Left lung (tissue), 10 donors: Measurements from ENCODE around the gene ASB11. TPM values are rescaled to one million over a fixed set of nuclear protein-coding genes. Genes with fewer than 3 reads are reported as not detected.
"Not testable (repeated sequence)": the region's sequence is repeated elsewhere in the genome, so short reads cannot be mapped to it uniquely, and the experiment has no call there.

Experiments used
- ATAC-seq: fragments of 200-7000 bp; cut with Tn5 transposase; one replicate; pipeline ENCODE4 v1.9.1; 2020; ENCODE audit warnings: moderate library complexity
- DNase-seq, 4 donors: peaks; one replicate each; pipeline ENCODE4 v3.0.0-alpha.2; 2013 to 2020
- H3K27ac ChIP-seq, 2 donors: fragments of 200-600 bp; sonication (generic) in 1 of 2; one replicate each; pipeline versions ENCODE4 v1.5.0 to v1.8.0; 2020 to 2021
- H3K27me3 ChIP-seq, 2 donors: fragments of 200-600 bp; sonication (generic) in 1 of 2; one replicate each; pipeline versions ENCODE4 v1.5.0 to v1.8.0; 2020 to 2021
- H3K36me3 ChIP-seq, 2 donors: fragments of 200-600 bp; sonication (generic) in 1 of 2; one replicate each; pipeline versions ENCODE4 v1.5.0 to v1.8.0; 2020 to 2021
- H3K4me1 ChIP-seq, 2 donors: fragments of 200-600 bp; one replicate each; pipeline ENCODE4 v1.8.0; 2021
- H3K4me3 ChIP-seq, 2 donors: fragments of 200-600 bp; sonication (generic) in 1 of 2; one replicate each; pipeline versions ENCODE4 v1.5.0 to v1.8.0; 2020 to 2021; ENCODE audit warnings: mild to moderate bottlenecking in 1 of 2
- H3K9me3 ChIP-seq, 2 donors: fragments of 200-600 bp; sonication (generic) in 1 of 2; one replicate each; pipeline versions ENCODE4 v1.5.0 to v1.8.0; 2020 to 2021
- intact Hi-C, 2 donors: fragments of 100-400 bp; cut with DNase I; formaldehyde crosslinking; loops; one replicate each; pipeline versions ENCODE4 v1.11.2 to v1.14.2; 2022
- polyA plus RNA-seq, 6 donors: library from polyadenylated mRNA; unstranded; fragments of 120-200 nt; gene quantifications; one replicate each; pipeline ENCODE4 v1.2.1, GENCODE V29; 2013; ENCODE audit not compliant: insufficient read length in 6 of 6
- total RNA-seq, 2 donors: library from RNA; stranded (reverse); fragmentation: NEBNext Ultra II Directional; extraction: Animal tissue kit (Norgen Biotek cat#: 25700); gene quantifications; one replicate each; pipeline ENCODE4 v1.2.1, GENCODE V29; 2021
- TF ChIP-seq, protein P1 (sequence below), 2 donors: fragments of 200-600 bp; sonication (generic) in 1 of 2; IDR thresholded peaks; one replicate each; pipeline versions ENCODE4 v1.5.0 to v1.8.0; 2021; ENCODE audit warnings: antibody characterized with exemption in 2 of 2
- donor health status: DM: no; HTN: yes; CAD: no.
- donor health status: DM: no; HTN: no; CAD: no.

Gene ASB11
- total and polyA plus RNA-seq, 8 donors: 0.13 to 0.44 (median 0.21) TPM

DNA sequence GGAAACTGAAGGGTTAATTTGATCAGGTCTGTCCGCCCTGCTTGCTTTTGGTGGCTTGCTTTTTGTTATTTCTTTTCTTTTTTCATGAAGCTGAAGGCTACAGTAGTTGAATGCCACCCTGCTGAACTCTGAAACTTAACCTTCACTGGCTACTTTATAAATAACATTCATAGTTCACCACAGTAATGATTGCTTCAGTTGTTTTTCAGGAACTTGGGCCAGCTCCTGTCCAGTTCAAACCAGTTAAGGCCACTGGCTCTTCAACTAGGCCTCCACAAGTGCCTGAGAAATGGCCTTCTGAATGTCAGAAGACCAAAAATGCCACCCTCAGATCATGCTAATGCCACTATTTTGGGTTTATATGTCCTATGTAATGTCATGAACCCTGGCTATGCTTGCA is 37.8 kb downstream of the ASB11 start:
- Histone ChIP-seq H3K27me3 (no peaks in the 10 kb centered on the region), H3K9me3 (no peaks in the 10 kb centered on the region), H3K4me3 (no peak overlapping the region), H3K4me1 (no peaks in the 10 kb centered on the region), H3K27ac (no peak overlapping the region), H3K36me3 (no peaks in the 10 kb centered on the region)
- TF ChIP-seq, protein P1, sequence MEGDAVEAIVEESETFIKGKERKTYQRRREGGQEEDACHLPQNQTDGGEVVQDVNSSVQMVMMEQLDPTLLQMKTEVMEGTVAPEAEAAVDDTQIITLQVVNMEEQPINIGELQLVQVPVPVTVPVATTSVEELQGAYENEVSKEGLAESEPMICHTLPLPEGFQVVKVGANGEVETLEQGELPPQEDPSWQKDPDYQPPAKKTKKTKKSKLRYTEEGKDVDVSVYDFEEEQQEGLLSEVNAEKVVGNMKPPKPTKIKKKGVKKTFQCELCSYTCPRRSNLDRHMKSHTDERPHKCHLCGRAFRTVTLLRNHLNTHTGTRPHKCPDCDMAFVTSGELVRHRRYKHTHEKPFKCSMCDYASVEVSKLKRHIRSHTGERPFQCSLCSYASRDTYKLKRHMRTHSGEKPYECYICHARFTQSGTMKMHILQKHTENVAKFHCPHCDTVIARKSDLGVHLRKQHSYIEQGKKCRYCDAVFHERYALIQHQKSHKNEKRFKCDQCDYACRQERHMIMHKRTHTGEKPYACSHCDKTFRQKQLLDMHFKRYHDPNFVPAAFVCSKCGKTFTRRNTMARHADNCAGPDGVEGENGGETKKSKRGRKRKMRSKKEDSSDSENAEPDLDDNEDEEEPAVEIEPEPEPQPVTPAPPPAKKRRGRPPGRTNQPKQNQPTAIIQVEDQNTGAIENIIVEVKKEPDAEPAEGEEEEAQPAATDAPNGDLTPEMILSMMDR (IDR thresholded peaks at IDR 0.05): no peak
- ATAC-seq (no peak), DNase-seq (no peak)
- intact Hi-C loops: no loop called here

DNA sequence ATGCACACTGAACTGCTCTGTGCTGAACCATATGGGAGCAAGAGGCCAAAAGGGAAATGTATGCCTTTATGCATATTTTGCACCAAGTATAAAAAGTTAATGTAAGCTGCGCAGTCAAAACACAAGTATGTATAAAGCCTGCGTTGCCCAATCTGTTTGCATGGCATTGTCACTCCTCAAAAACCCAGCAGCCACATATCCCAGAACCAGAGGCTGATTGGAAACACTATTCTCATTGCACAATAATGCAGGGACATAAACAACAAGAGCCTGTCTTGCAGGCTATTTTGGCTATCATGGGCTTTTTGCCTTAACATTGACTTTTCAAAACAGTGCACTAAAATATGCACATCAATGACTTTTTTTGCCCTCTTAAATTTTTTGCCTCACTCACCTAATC is 40.5 kb downstream of the ASB11 start:
- intact Hi-C loops: no loop called here
- DNase-seq: peak in 1 of 4 donors; percentile 3
- Histone ChIP-seq H3K4me1 (no peaks in the 10 kb centered on the region), H3K27me3 (no peaks in the 10 kb centered on the region), H3K36me3 (no peaks in the 10 kb centered on the region), H3K27ac (no peak overlapping the region), H3K9me3 (no peaks in the 10 kb centered on the region), H3K4me3 (no peak overlapping the region)
- TF ChIP-seq, protein P1 (IDR thresholded peaks at IDR 0.05): no peak
- no peak for ATAC-seq

DNA sequence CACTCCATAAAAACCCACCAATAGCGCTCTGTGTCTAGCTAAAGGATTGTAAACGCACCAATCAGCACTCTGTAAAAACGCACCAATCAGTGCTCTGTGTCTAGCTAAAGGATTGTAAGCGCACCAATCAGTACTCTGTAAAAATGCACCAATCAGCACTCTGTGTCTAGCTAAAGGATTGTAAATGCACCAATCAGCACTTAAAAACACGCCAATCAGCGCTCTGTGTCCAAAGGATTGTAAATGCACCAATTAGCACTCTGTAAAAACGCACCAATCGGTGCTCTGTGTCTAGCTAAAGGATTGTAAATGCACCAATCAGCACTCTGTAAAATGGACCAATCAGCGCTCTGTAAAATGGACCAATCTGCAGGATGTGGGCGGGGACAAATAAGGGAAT is 42.2 kb downstream of the ASB11 start:
- DNase-seq, H3K27me3 ChIP-seq, H3K27ac ChIP-seq, H3K36me3 ChIP-seq, intact Hi-C loops, H3K9me3 ChIP-seq, ATAC-seq, H3K4me1 ChIP-seq, H3K4me3 ChIP-seq: not testable (repeated sequence)

DNA sequence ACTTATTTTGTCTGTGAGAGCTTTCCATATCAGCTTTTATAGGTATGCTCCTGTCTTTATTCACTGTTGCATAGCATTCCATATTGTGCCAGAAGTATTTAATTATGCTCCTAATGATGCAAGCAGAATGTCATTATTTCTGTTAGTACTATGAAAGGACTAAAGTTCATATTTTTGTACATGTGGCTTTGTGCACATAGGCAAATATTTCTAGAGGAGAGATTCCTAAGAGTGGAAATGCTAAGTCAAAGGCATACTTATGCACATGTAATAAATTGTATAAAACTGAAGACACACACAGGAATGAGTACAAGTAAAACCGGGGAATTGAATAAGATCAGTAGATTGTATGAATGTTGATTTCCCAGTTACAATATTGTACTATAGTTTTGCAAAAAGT is 43.7 kb downstream of the ASB11 start:
- TF ChIP-seq, protein P1 (IDR thresholded peaks at IDR 0.05): no peak
- no peaks in the 10 kb centered on the region for H3K36me3 ChIP-seq
- DNase-seq (no peak), ATAC-seq (no peak)
- no peaks in the 10 kb centered on the region for H3K9me3 ChIP-seq
- intact Hi-C loops: no loop called here
- no peak overlapping the region for H3K27ac ChIP-seq
- H3K27me3 ChIP-seq: no peaks in the 10 kb centered on the region
- no peak overlapping the region for H3K4me3 ChIP-seq
- no peaks in the 10 kb centered on the region for H3K4me1 ChIP-seq

DNA sequence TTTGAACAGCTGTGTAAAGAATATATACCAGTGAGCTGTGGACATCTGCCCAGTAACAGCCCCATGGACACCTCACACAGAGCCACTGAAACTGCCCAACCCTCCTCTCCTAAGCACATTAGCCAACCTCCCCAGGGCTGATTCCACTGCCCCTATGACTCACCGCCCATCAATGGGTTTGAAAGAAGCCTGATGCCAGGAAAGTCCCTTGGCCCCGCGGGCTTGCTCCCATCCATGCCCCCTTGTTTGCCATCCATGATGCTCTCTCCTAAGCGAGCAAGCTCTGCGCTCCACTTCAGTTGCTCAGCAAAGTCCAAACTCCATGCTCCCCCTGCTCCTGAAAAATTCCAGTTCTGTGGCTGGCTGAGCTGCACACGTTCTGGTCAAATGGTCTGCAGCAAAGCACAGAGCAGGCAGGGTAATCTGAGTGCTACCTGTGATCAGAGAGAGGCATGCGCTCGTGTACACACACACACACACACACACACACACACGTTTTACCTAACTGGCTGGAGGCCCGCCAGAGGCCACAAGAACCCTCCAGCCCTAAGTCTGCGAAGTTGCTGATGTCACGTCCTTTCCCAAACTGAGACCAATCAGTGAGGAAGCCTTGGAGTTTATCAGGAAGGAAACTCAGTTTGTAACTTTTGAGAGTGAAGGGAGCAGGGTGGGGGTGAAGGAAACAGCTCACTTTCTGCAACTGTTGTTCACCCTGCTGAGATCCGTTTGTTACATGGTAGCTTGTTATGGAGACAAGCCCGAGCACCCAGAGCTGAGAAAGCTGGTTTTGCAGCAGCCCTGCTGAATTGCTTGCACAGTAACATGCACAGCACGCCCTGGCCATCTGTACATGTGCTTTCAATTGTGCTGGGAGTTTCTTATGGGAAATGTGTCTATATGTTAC is 45.6 kb downstream of the ASB11 start, which contains the start of gene ASB9:
Gene ASB9 (minus strand): TSS at position 466 of the 904 bp plus-strand sequence. CDS start 209 bp downstream, at position 257.
- Histone ChIP-seq H3K4me1 (no peaks in the 10 kb centered on the region), H3K4me3 (no peak within 1 kb of the TSS), H3K27ac (peak within 1 kb of the TSS; percentile 46 to 59), H3K27me3 (no peaks in the 10 kb centered on the region), H3K9me3 (no peaks in the 10 kb centered on the region), H3K36me3 (no peaks in the 10 kb centered on the region)
- ATAC-seq: peak; percentile 95
- intact Hi-C loops: no loop called here
- DNase-seq: peak in 3 of 4 donors; percentile 5 to 68 (median 60)
- TF ChIP-seq, protein P1 (IDR thresholded peaks at IDR 0.05): no peak
